HepG2 (cell line): Measurements from ENCODE around the gene SCN8A. TPM values are rescaled to one million over a fixed set of nuclear protein-coding genes. Genes with fewer than 3 reads are reported as not detected.

Source experiments
- ATAC-seq: fragments of 200-7000 bp; cut with Tn5 transposase; 3 replicates; pipeline ENCODE4 v1.9.1; 2020; ENCODE audit warnings: mild to moderate bottlenecking, moderate library complexity
- BruUV-seq: library from RNA; stranded (reverse); fragments of 400-500 nt; replicated peaks from 2 replicates; lab custom pipeline; 2021; lab: Mats Ljungman, UMichigan
- CTCF ChIA-PET: fragments of 300-600 bp; formaldehyde crosslinking; extraction: SDS; loops from one replicate; lab custom pipeline; 2021; ENCODE audit warnings: low total read pairs, inconsistent platforms, low intra/inter-chr PET ratio; lab: Yijun Ruan, JAX
- POLR2A ChIA-PET: fragments of 350-600 bp; sonication (Branson Sonifier 250); formaldehyde crosslinking; loops from one replicate; lab custom pipeline; 2020; ENCODE audit warnings: antibody characterized with exemption, inconsistent platforms; lab: Yijun Ruan, JAX
- DNase-seq: peaks from one replicate; pipeline ENCODE4 v3.0.0-alpha.2; 2015; ENCODE audit warnings: low spot score
- FAIRE-seq: peaks from 3 replicates; lab custom pipeline; 2011; peaks lifted over from hg19 to GRCh38; lab: Jason Lieb, UNC
- H2AFZ ChIP-seq: one replicate; pipeline ENCODE4 v1.6.1; 2011; ENCODE audit warnings: low read length, inconsistent platforms
- H3K27ac ChIP-seq: fragments of 300-600 bp; 3 replicates; pipeline ENCODE4 v1.8.0; 2011; ENCODE audit warnings: mixed run types, mild to moderate bottlenecking, mixed read lengths, low read length, inconsistent platforms; ENCODE audit not compliant: insufficient read depth; ENCODE audit errors: extremely low read length
- H3K27me3 ChIP-seq, 2 experiments: fragments of 200-600 bp in 1 of 2; 2 replicates in 1 of 2; 3 replicates in 1 of 2; pipeline versions ENCODE4 v1.6.0 to v1.8.0; 2011; ENCODE audit warnings: low read length in 2 of 2, mild to moderate bottlenecking in 2 of 2, moderate library complexity in 2 of 2, inconsistent platforms in 1 of 2; ENCODE audit not compliant: insufficient read depth in 2 of 2, control insufficient read depth in 1 of 2
- H3K36me3 ChIP-seq, 2 experiments: fragments of 200-600 bp in 1 of 2; replicated peaks in 1 of 2; 2 replicates in 1 of 2; 3 replicates in 1 of 2; pipeline versions ENCODE4 v1.5.1 to v1.8.0; 2011; ENCODE audit warnings: low read length in 2 of 2, inconsistent platforms in 1 of 2; ENCODE audit not compliant: insufficient read depth in 2 of 2, control insufficient read depth in 1 of 2
- H3K4me1 ChIP-seq: 2 replicates; pipeline ENCODE4 v1.5.1; 2012; ENCODE audit warnings: low read length, inconsistent platforms; ENCODE audit not compliant: insufficient read depth
- H3K4me2 ChIP-seq: 2 replicates; pipeline ENCODE4 v1.6.0; 2011; ENCODE audit warnings: low read depth, low read length, inconsistent platforms
- H3K4me3 ChIP-seq, 3 experiments: fragments of 200-600 bp in 1 of 3; sonication (generic), shearing (Covaris generic) in 1 of 3; replicated peaks in 1 of 3; 2 replicates each; pipeline ENCODE4 v1.5.1; 2011 to 2016; ENCODE audit warnings: low read length in 3 of 3, inconsistent platforms in 2 of 3, low read depth in 2 of 3, mild to moderate bottlenecking in 2 of 3, control low read depth in 1 of 3, mixed read lengths in 1 of 3; ENCODE audit not compliant: insufficient read depth in 1 of 3
- H3K79me2 ChIP-seq: one replicate; pipeline ENCODE4 v1.6.1; 2011; ENCODE audit warnings: low read length, inconsistent platforms; ENCODE audit not compliant: insufficient read depth
- H3K9ac ChIP-seq: 2 replicates; pipeline ENCODE4 v1.6.0; 2011; ENCODE audit warnings: mild to moderate bottlenecking, low read depth, low read length, inconsistent platforms; ENCODE audit not compliant: insufficient read depth
- H3K9me3 ChIP-seq: 2 replicates; pipeline ENCODE4 v1.5.1; 2012; ENCODE audit warnings: mild to moderate bottlenecking, low read length
- H4K20me1 ChIP-seq: 2 replicates; pipeline ENCODE4 v1.6.0; 2011; ENCODE audit warnings: inconsistent platforms, mild to moderate bottlenecking, low read length, moderate library complexity; ENCODE audit not compliant: insufficient read depth
- ADNP ChIP-seq: sonication (generic); formaldehyde crosslinking; IDR thresholded peaks from 2 replicates; pipeline ENCODE4 v1.4.0; 2020; ENCODE audit warnings: missing genetic modification reagents
- CBX5 ChIP-seq: sonication (generic); formaldehyde crosslinking; IDR thresholded peaks from 2 replicates; pipeline ENCODE4 v1.4.0; 2020; ENCODE audit warnings: missing genetic modification reagents, borderline replicate concordance
- CTCF ChIP-seq: sonication (generic); formaldehyde crosslinking; IDR thresholded peaks from 2 replicates; pipeline ENCODE4 v1.5.0; 2020; ENCODE audit warnings: mild to moderate bottlenecking, missing genetic modification reagents, moderate library complexity
- GMEB1 ChIP-seq: sonication (generic); formaldehyde crosslinking; IDR thresholded peaks from 2 replicates; pipeline ENCODE4 v1.5.1; 2020; ENCODE audit warnings: missing genetic modification reagents, mild to moderate bottlenecking, borderline replicate concordance
- HOXA7 ChIP-seq: sonication (generic); formaldehyde crosslinking; IDR thresholded peaks from 2 replicates; pipeline ENCODE4 v1.8.1; 2022; ENCODE audit warnings: mild to moderate bottlenecking, missing genetic modification reagents, moderate library complexity
- IKZF4 ChIP-seq: sonication (generic); formaldehyde crosslinking; IDR thresholded peaks from 2 replicates; pipeline ENCODE4 v1.5.1; 2020; ENCODE audit warnings: borderline replicate concordance, mild to moderate bottlenecking, low read depth, missing genetic modification reagents; ENCODE audit errors: not compliant biosample characterization
- JUN ChIP-seq: sonication (generic); formaldehyde crosslinking; IDR thresholded peaks from 2 replicates; pipeline ENCODE4 v1.4.0; 2020; ENCODE audit warnings: mild to moderate bottlenecking, missing genetic modification reagents
- MIXL1 ChIP-seq: IDR thresholded peaks from 2 replicates; pipeline ENCODE4 v1.6.1; 2016
- PREB ChIP-seq: sonication (generic); formaldehyde crosslinking; IDR thresholded peaks from 2 replicates; pipeline ENCODE4 v1.4.0; 2020; ENCODE audit warnings: missing genetic modification reagents
- RARA ChIP-seq: IDR thresholded peaks from 2 replicates; pipeline ENCODE4 v1.6.1; 2016; ENCODE audit warnings: missing genetic modification reagents, missing compliant biosample characterization
- RBM22 ChIP-seq: fragments of 200-400 bp; formaldehyde crosslinking; optimal IDR thresholded peaks from 2 replicates; pipeline ENCODE3; 2017; ENCODE audit warnings: mild to moderate bottlenecking, low read length, moderate library complexity
- TFDP2 ChIP-seq: sonication (generic); formaldehyde crosslinking; IDR thresholded peaks from 2 replicates; pipeline ENCODE4 v1.4.0; 2020; ENCODE audit warnings: missing genetic modification reagents
- ZNF724P ChIP-seq: sonication (generic); formaldehyde crosslinking; IDR thresholded peaks from 2 replicates; pipeline ENCODE4 v1.8.0; 2022; ENCODE audit warnings: missing genetic modification reagents, borderline replicate concordance
- WGBS: methylation state at CpG from one replicate; pipeline ENCODE4 v1.1.6; 2017; ENCODE audit warnings: low lambda C conversion rate; 5-methylcytosine and 5-hydroxymethylcytosine counted together
- in situ Hi-C: cut with HindIII; loops from 2 replicates; pipeline ENCODE4 v1.10.0; 2017; ENCODE audit warnings: low pct_unique_long_range_greater_than_20kb; ENCODE audit not compliant: extremely low pct_ligation_motif_present
- intact Hi-C: fragments of 100-400 bp; cut with micrococcal nuclease; formaldehyde crosslinking; loops from one replicate; pipeline ENCODE4 v1.10.0; 2022; ENCODE audit not compliant: unreplicated experiment
- polyA plus RNA-seq, 8 experiments: library from polyadenylated mRNA; depleted of rRNA in 3 of 8; stranded (reverse) in 7 of 8; unstranded in 1 of 8; fragments of >200 nt; fragmentation: Illumina TruSeq in 4 of 8; extraction: Trizol in 4 of 8; gene quantifications; 2 replicates each; pipeline versions ENCODE4 v1.2.1 to v1.2.3, GENCODE V29; 2011 to 2016; ENCODE audit warnings: low read depth in 4 of 8, missing spikeins in 1 of 8, mixed read lengths in 1 of 8; ENCODE audit not compliant: insufficient read depth in 1 of 8
- total RNA-seq, 5 experiments: library from RNA; depleted of rRNA; stranded (reverse); fragments of >200 nt; fragmentation: Illumina TruSeq; extraction: Trizol; gene quantifications; 2 replicates each; pipeline ENCODE4 v1.2.3, GENCODE V29; 2016; ENCODE audit warnings: low read depth in 1 of 5

Gene SCN8A
- total and polyA plus RNA-seq, 2 of the 13 experiments (the other 11 are each of a cell fraction or from before 2014, with no cell fraction given) = 0.57 to 1.4 TPM

- FAIRE-seq (peak; percentile 83), ATAC-seq (peak; percentile 84), DNase-seq (peak; percentile 59)
- H3K4me1 ChIP-seq = peaks cover 14% of the 10 kb centered on the region
- in situ Hi-C loops = no loop called here
- no peaks in the 10 kb centered on the region for H4K20me1 ChIP-seq
- no peaks in the 10 kb centered on the region for H3K36me3 ChIP-seq
- no peaks in the 10 kb centered on the region for H3K27me3 ChIP-seq
- H3K27ac ChIP-seq = no peak overlapping the region
- no peak overlapping the region for H3K4me3 ChIP-seq
- POLR2A ChIA-PET = interaction anchor here (1.0 to 3.2 kb wide), 4 partner anchors 9 to 161 kb away, joined by 3 to 12 read pairs (median 4); partner anchors contain the start of gene FIGNL2
- WGBS = 39% methylated on average over 5 of the region's 6 CpGs
- CTCF ChIA-PET = interaction anchor here (0.8 to 1.1 kb wide), 4 partner anchors 52 to 402 kb away, joined by 3 to 7 read pairs (median 3); no protein-coding TSS in a partner anchor
- H2AFZ ChIP-seq = no peak overlapping the region
- no peak overlapping the region for H3K4me2 ChIP-seq
- H3K9ac ChIP-seq = no peak overlapping the region
- no peaks in the 10 kb centered on the region for H3K9me3 ChIP-seq
- intact Hi-C loops = loop anchor here (2.0 kb wide), 1 partner anchor 51 kb away; no protein-coding TSS in a partner anchor
- H3K79me2 ChIP-seq = no peaks in the 10 kb centered on the region
- BruUV-seq = no TSS peak
- TF ChIP-seq RARA (CRISPR knock-in tag) (no peak), ADNP (CRISPR knock-in tag) (no peak), TFDP2 (no peak), HOXA7 (CRISPR knock-in tag) (no peak), JUN (CRISPR knock-in tag) (no peak), RBM22 (no peak), CTCF (CRISPR knock-in tag) (peak; percentile 81), GMEB1 (CRISPR knock-in tag) (no peak), PREB (CRISPR knock-in tag) (no peak), ZNF724P (CRISPR knock-in tag) (no peak), CBX5 (CRISPR knock-in tag) (no peak), IKZF4 (no peak), MIXL1 (no peak)
Observed at GRCh38 chr12:51823875-51824565, 233.0 kb downstream of the SCN8A start.
